ENCODE measurements around the gene GPD2.

GRCh38 chr2:156457523-156458517, 21.6 kb downstream of the GPD2 start:
- TF ChIP-seq, protein P1, sequence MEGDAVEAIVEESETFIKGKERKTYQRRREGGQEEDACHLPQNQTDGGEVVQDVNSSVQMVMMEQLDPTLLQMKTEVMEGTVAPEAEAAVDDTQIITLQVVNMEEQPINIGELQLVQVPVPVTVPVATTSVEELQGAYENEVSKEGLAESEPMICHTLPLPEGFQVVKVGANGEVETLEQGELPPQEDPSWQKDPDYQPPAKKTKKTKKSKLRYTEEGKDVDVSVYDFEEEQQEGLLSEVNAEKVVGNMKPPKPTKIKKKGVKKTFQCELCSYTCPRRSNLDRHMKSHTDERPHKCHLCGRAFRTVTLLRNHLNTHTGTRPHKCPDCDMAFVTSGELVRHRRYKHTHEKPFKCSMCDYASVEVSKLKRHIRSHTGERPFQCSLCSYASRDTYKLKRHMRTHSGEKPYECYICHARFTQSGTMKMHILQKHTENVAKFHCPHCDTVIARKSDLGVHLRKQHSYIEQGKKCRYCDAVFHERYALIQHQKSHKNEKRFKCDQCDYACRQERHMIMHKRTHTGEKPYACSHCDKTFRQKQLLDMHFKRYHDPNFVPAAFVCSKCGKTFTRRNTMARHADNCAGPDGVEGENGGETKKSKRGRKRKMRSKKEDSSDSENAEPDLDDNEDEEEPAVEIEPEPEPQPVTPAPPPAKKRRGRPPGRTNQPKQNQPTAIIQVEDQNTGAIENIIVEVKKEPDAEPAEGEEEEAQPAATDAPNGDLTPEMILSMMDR (optimal IDR thresholded peaks at IDR 0.05 in 1 of 3, IDR thresholded peaks at IDR 0.05 in 1 of 3, conservative IDR thresholded peaks at IDR 0.05 in 1 of 3; ENCODE audit: extremely low read depth in 1 of 3, insufficient read depth in 2 of 3, low read length in 3 of 3) = peak in 1 of 3 experiments; percentile 7
- no peak for TF ChIP-seq EZH2 (IDR thresholded peaks at IDR 0.05; ENCODE audit: low read length)

Measured in keratinocyte (primary cell).